Measurements from ENCODE around the gene JAG2. TPM values are rescaled to one million over a fixed set of nuclear protein-coding genes. Genes with fewer than 3 reads are reported as not detected.
A peak's percentile ranks its signal among the peaks of the same experiment; 100 is the strongest.

JAG2 gene
- total RNA-seq, 1 donor from 2014 or later = 3.8 TPM

GRCh38 chr14:105172476-105172875 lies 3.9 kb upstream of the JAG2 start:
- H3K27me3 Mint-ChIP-seq = peaks cover 13% of the 10 kb centered on the region
- no peak for DNase-seq (ENCODE audit: low spot score, unreplicated experiment)
- no peak overlapping the region for H3K4me3 Mint-ChIP-seq (ENCODE audit: low read depth)
- no peak overlapping the region for H3K27ac Mint-ChIP-seq
- H3K4me1 Mint-ChIP-seq (ENCODE audit: low read depth) = peaks cover 1% of the 10 kb centered on the region
- no peaks in the 10 kb centered on the region for H3K9me3 Mint-ChIP-seq (ENCODE audit: low read depth)
- H3K36me3 Mint-ChIP-seq (ENCODE audit: insufficient read depth) = no peaks in the 10 kb centered on the region
- no peak for TF ChIP-seq CTCF (IDR thresholded peaks at IDR 0.05; ENCODE audit: unreplicated experiment)

GRCh38 chr14:105171004-105171673 lies 2.6 kb upstream of the JAG2 start:
- H3K9me3 Mint-ChIP-seq (ENCODE audit: low read depth) = no peaks in the 10 kb centered on the region
- H3K27me3 Mint-ChIP-seq = peaks cover 21% of the 10 kb centered on the region
- H3K4me3 Mint-ChIP-seq (ENCODE audit: low read depth) = no peak overlapping the region
- no peak for DNase-seq (ENCODE audit: low spot score, unreplicated experiment)
- H3K36me3 Mint-ChIP-seq (ENCODE audit: insufficient read depth) = no peaks in the 10 kb centered on the region
- no peak for TF ChIP-seq CTCF (IDR thresholded peaks at IDR 0.05; ENCODE audit: unreplicated experiment)
- no peak overlapping the region for H3K27ac Mint-ChIP-seq
- peaks cover 1% of the 10 kb centered on the region for H3K4me1 Mint-ChIP-seq (ENCODE audit: low read depth)

- peak overlapping the region; percentile 71 for H3K4me3 Mint-ChIP-seq (ENCODE audit: low read depth)
Measured at GRCh38 chr14:105169776-105170655, 1.4 kb upstream of the JAG2 start.

GRCh38 chr14:105168979-105169507 lies 467 bp upstream of the JAG2 start:
- peaks cover 33% of the 10 kb centered on the region for H3K27me3 Mint-ChIP-seq
- H3K9me3 Mint-ChIP-seq (ENCODE audit: low read depth) = no peaks in the 10 kb centered on the region
- DNase-seq (ENCODE audit: low spot score, unreplicated experiment) = no peak
- H3K4me1 Mint-ChIP-seq (ENCODE audit: low read depth) = peaks cover 1% of the 10 kb centered on the region
- peak; percentile 63 for TF ChIP-seq CTCF (IDR thresholded peaks at IDR 0.05; ENCODE audit: unreplicated experiment)
- H3K36me3 Mint-ChIP-seq (ENCODE audit: insufficient read depth) = no peaks in the 10 kb centered on the region
- peak overlapping the region; percentile 55 for H3K4me3 Mint-ChIP-seq (ENCODE audit: low read depth)
- H3K27ac Mint-ChIP-seq = no peak overlapping the region

More at GRCh38 chr14:105169776-105170655, 1.4 kb upstream of the JAG2 start:
- Mint-ChIP-seq H3K4me1 (ENCODE audit: low read depth) (peaks cover 1% of the 10 kb centered on the region), H3K27me3 (peaks cover 29% of the 10 kb centered on the region), H3K27ac (no peak overlapping the region), H3K9me3 (ENCODE audit: low read depth) (no peaks in the 10 kb centered on the region), H3K36me3 (ENCODE audit: insufficient read depth) (no peaks in the 10 kb centered on the region)
- DNase-seq (ENCODE audit: low spot score, unreplicated experiment) = no peak
- TF ChIP-seq CTCF (IDR thresholded peaks at IDR 0.05; ENCODE audit: unreplicated experiment) = no peak

- peaks cover 33% of the 10 kb centered on the region for H3K27me3 Mint-ChIP-seq
- H3K27ac Mint-ChIP-seq = no peak overlapping the region
- H3K4me1 Mint-ChIP-seq (ENCODE audit: low read depth) = peaks cover 1% of the 10 kb centered on the region
- no peaks in the 10 kb centered on the region for H3K36me3 Mint-ChIP-seq (ENCODE audit: insufficient read depth)
- no peak for DNase-seq (ENCODE audit: low spot score, unreplicated experiment)
- no peak for TF ChIP-seq CTCF (IDR thresholded peaks at IDR 0.05; ENCODE audit: unreplicated experiment)
- H3K9me3 Mint-ChIP-seq (ENCODE audit: low read depth) = no peaks in the 10 kb centered on the region
- H3K4me3 Mint-ChIP-seq (ENCODE audit: low read depth) = peak overlapping the region; percentile 50
Measured at GRCh38 chr14:105168093-105168420, 519 bp downstream of the JAG2 start.
